ENCODE measurements around the gene PSTPIP2. TPM values are rescaled to one million over a fixed set of nuclear protein-coding genes. Genes with fewer than 3 reads are reported as not detected.

PSTPIP2 gene
- total and polyA plus RNA-seq, 9 of the 15 experiments (the other 6 are each of a cell fraction or from before 2014, with no cell fraction given), result 14.0 to 45.7 (median 27.1) TPM

DNA sequence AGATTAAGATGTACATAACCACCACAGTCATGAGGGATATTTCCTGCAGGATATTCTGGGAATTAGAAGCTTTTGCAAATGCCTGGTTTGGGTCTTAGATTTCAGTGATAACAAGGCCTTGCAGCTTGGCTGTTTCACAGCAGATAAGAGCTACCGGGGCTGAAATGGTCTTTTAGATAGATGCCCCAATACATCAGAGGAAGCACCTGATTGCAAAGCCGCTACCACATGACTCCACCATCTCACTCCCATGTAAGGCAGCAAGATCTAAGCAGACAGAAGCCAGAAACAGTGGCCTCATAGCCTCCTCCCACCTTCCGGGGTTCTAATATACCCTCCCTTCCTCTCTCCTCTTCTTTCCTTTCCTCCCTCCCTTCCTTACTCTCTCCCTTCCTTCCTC is 73.8 kb downstream of the PSTPIP2 start:
- Histone ChIP-seq H3K9me3 (replicated peaks; ENCODE audit: control insufficient read depth, insufficient read depth, low read depth, low read length) (no peaks in the 10 kb centered on the region; the same call in none of the 2 replicates), H3K4me1 (replicated peaks in 1 of 2; ENCODE audit: control insufficient read depth in 2 of 2, insufficient read depth in 2 of 2, low read length in 2 of 2) (peaks cover 4 to 21% of the 10 kb centered on the region in 2 experiments; a peak in 4 of 5 replicates), H2AFZ (ENCODE audit: low read depth, low read length) (no peak overlapping the region), H3K4me2 (ENCODE audit: insufficient read depth, low read length) (no peak overlapping the region), H3K9ac (ENCODE audit: insufficient read depth in 1 of 2, low read depth in 2 of 2, low read length in 2 of 2) (no peak overlapping the region; a peak in 1 of 4 replicates), H3K36me3 (ENCODE audit: control insufficient read depth, insufficient read depth, low read length) (peaks cover 27% of the 10 kb centered on the region; the same call in 2 of the 3 replicates), H3K9me1 (ENCODE audit: control insufficient read depth, insufficient read depth, low read length) (no peaks in the 10 kb centered on the region), H3K79me2 (ENCODE audit: control insufficient read depth, insufficient read depth, low read length) (no peaks in the 10 kb centered on the region), H3K4me3 (no peak overlapping the region), H4K20me1 (replicated peaks; ENCODE audit: control insufficient read depth, insufficient read depth, low read length) (no peaks in the 10 kb centered on the region), H3K27me3 (ENCODE audit: control insufficient read depth in 2 of 2, insufficient read depth in 2 of 2, low read length in 2 of 2) (no peaks in the 10 kb centered on the region), H3K27ac (ENCODE audit: extremely low read depth, low read depth, low read length) (0 out of 3 replicates have a peak overlapping the region, but pooled peaks have one; percentile 28)
- ChIA-PET POLR2A (interaction anchor here (1.5 kb wide), 1 partner anchor 12 kb away, joined by 4 read pairs; no protein-coding TSS in a partner anchor), CTCF (ENCODE audit: low intra/inter-chr PET ratio) (no interaction called here)
- no TSS peak for BruUV-seq (replicated peaks)
- WGBS (ENCODE audit: insufficient coverage, low coverage, missing lambda C conversion rate), result 0% methylated on average over 2 of the region's 3 CpGs
- DNase-seq (ENCODE audit: extremely low read depth in 1 of 4, low spot score in 3 of 4), result peak; percentile 34 to 66 (median 46)
- peak; percentile 52 for FAIRE-seq
- in situ Hi-C loops (cut with MboI) (no loop called here), intact Hi-C loops (cut with micrococcal nuclease) (no loop called here)
- peak; percentile 84 for ATAC-seq
- no peak for TF ChIP-seq SIN3A (IDR thresholded peaks at IDR 0.05; ENCODE audit: borderline replicate concordance in 2 of 2, control insufficient read depth in 1 of 2, low read depth in 2 of 2, low read length in 2 of 2)
- TF ChIP-seq ELF2 (CRISPR knock-in tag; IDR thresholded peaks at IDR 0.05), result no peak
- TF ChIP-seq, protein P1, sequence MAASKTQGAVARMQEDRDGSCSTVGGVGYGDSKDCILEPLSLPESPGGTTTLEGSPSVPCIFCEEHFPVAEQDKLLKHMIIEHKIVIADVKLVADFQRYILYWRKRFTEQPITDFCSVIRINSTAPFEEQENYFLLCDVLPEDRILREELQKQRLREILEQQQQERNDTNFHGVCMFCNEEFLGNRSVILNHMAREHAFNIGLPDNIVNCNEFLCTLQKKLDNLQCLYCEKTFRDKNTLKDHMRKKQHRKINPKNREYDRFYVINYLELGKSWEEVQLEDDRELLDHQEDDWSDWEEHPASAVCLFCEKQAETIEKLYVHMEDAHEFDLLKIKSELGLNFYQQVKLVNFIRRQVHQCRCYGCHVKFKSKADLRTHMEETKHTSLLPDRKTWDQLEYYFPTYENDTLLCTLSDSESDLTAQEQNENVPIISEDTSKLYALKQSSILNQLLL (CRISPR knock-in tag; IDR thresholded peaks at IDR 0.05; ENCODE audit: borderline replicate concordance), result no peak
- TF ChIP-seq ZNF184 (CRISPR knock-in tag; IDR thresholded peaks at IDR 0.05), result no peak
- no peak for TF ChIP-seq SRSF9 (IDR thresholded peaks at IDR 0.05; ENCODE audit: borderline replicate concordance, low read depth, low read length)
- TF ChIP-seq, protein P2, sequence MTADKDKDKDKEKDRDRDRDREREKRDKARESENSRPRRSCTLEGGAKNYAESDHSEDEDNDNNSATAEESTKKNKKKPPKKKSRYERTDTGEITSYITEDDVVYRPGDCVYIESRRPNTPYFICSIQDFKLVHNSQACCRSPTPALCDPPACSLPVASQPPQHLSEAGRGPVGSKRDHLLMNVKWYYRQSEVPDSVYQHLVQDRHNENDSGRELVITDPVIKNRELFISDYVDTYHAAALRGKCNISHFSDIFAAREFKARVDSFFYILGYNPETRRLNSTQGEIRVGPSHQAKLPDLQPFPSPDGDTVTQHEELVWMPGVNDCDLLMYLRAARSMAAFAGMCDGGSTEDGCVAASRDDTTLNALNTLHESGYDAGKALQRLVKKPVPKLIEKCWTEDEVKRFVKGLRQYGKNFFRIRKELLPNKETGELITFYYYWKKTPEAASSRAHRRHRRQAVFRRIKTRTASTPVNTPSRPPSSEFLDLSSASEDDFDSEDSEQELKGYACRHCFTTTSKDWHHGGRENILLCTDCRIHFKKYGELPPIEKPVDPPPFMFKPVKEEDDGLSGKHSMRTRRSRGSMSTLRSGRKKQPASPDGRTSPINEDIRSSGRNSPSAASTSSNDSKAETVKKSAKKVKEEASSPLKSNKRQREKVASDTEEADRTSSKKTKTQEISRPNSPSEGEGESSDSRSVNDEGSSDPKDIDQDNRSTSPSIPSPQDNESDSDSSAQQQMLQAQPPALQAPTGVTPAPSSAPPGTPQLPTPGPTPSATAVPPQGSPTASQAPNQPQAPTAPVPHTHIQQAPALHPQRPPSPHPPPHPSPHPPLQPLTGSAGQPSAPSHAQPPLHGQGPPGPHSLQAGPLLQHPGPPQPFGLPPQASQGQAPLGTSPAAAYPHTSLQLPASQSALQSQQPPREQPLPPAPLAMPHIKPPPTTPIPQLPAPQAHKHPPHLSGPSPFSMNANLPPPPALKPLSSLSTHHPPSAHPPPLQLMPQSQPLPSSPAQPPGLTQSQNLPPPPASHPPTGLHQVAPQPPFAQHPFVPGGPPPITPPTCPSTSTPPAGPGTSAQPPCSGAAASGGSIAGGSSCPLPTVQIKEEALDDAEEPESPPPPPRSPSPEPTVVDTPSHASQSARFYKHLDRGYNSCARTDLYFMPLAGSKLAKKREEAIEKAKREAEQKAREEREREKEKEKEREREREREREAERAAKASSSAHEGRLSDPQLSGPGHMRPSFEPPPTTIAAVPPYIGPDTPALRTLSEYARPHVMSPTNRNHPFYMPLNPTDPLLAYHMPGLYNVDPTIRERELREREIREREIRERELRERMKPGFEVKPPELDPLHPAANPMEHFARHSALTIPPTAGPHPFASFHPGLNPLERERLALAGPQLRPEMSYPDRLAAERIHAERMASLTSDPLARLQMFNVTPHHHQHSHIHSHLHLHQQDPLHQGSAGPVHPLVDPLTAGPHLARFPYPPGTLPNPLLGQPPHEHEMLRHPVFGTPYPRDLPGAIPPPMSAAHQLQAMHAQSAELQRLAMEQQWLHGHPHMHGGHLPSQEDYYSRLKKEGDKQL (CRISPR knock-in tag; IDR thresholded peaks at IDR 0.05; ENCODE audit: borderline replicate concordance), result no peak
- TF ChIP-seq DMBX1 (CRISPR knock-in tag; IDR thresholded peaks at IDR 0.05; ENCODE audit: borderline replicate concordance), result no peak
- no peak for TF ChIP-seq HDGF (IDR thresholded peaks at IDR 0.05)
- no peak for TF ChIP-seq ZNF197 (CRISPR knock-in tag; IDR thresholded peaks at IDR 0.05; ENCODE audit: low read depth)
- TF ChIP-seq TBP (optimal IDR thresholded peaks at IDR 0.05; ENCODE audit: low read depth, low read length), result no peak
- TF ChIP-seq, protein P3, sequence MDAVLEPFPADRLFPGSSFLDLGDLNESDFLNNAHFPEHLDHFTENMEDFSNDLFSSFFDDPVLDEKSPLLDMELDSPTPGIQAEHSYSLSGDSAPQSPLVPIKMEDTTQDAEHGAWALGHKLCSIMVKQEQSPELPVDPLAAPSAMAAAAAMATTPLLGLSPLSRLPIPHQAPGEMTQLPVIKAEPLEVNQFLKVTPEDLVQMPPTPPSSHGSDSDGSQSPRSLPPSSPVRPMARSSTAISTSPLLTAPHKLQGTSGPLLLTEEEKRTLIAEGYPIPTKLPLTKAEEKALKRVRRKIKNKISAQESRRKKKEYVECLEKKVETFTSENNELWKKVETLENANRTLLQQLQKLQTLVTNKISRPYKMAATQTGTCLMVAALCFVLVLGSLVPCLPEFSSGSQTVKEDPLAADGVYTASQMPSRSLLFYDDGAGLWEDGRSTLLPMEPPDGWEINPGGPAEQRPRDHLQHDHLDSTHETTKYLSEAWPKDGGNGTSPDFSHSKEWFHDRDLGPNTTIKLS (IDR thresholded peaks at IDR 0.05; ENCODE audit: borderline replicate concordance, low read depth), result no peak
- no peak for TF ChIP-seq FOXA3 (CRISPR knock-in tag; conservative IDR thresholded peaks at IDR 0.05 in 1 of 2, IDR thresholded peaks at IDR 0.05 in 1 of 2)
- TF ChIP-seq MTF1 (CRISPR knock-in tag; IDR thresholded peaks at IDR 0.05; ENCODE audit: borderline replicate concordance), result no peak
- TF ChIP-seq ZNF24 (IDR thresholded peaks at IDR 0.05), result no peak
- no peak for TF ChIP-seq STAG1 (CRISPR knock-in tag; IDR thresholded peaks at IDR 0.05; ENCODE audit: borderline replicate concordance)
